ENCODE data around the gene SMARCC2. TPM values are rescaled to one million over a fixed set of nuclear protein-coding genes. Genes with fewer than 3 reads are reported as not detected.
"Not testable (repeated sequence)": the region's sequence is repeated elsewhere in the genome, so short reads cannot be mapped to it uniquely, and the experiment has no call there.

Gene SMARCC2
- total RNA-seq, 1 donor from 2014 or later, result 63.4 TPM

- ATAC-seq (ENCODE audit: poor library complexity) (no peak), DNase-seq (no peak)
- intact Hi-C loops (cut with DNase I), result no loop called here
Observed at GRCh38 chr12:56219840-56220239, 30.6 kb upstream of the SMARCC2 start.

DNA sequence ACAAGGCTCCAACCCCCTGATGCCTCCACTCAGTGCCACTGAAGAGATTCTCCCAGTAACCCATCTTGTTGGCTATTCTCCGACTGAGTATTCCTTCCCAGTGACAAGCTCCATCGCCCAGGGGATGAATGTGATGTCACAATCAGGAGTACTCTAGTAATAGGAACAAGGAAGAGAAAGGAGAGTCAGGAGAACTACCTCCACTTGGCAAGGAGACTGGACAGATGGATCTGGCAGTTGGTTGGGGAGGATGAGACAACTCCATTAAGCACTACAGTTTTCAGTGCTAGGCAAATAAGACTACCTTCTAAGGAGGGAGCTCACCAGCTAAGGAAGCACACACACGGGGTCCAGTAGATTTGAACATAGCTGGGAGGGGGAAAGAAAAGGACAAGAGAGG is 27.2 kb upstream of the SMARCC2 start:
- DNase-seq, result no peak
- ATAC-seq (ENCODE audit: poor library complexity), result no peak
- intact Hi-C loops (cut with DNase I), result no loop called here

- DNase-seq, result no peak
- intact Hi-C loops (cut with DNase I), result no loop called here
- no peak for ATAC-seq (ENCODE audit: poor library complexity)
Observed at GRCh38 chr12:56213878-56214277, 24.6 kb upstream of the SMARCC2 start.

GRCh38 chr12:56212361-56212760 is 23.1 kb upstream of the SMARCC2 start:
- ATAC-seq (ENCODE audit: poor library complexity) (no peak), DNase-seq (no peak)
- intact Hi-C loops (cut with DNase I), result no loop called here

GRCh38 chr12:56208006-56208405 is 18.7 kb upstream of the SMARCC2 start:
- ATAC-seq (ENCODE audit: poor library complexity) (no peak), DNase-seq (no peak)
- intact Hi-C loops (cut with DNase I), result no loop called here

GRCh38 chr12:56206452-56207166 is 17.3 kb upstream of the SMARCC2 start:
- ATAC-seq (ENCODE audit: poor library complexity), result peak; percentile 70
- DNase-seq, result peak; percentile 57
- intact Hi-C loops (cut with DNase I), result no loop called here

GRCh38 chr12:56205445-56205844 is 16.2 kb upstream of the SMARCC2 start:
- DNase-seq (no peak), ATAC-seq (ENCODE audit: poor library complexity) (no peak)
- intact Hi-C loops (cut with DNase I), result no loop called here

DNA sequence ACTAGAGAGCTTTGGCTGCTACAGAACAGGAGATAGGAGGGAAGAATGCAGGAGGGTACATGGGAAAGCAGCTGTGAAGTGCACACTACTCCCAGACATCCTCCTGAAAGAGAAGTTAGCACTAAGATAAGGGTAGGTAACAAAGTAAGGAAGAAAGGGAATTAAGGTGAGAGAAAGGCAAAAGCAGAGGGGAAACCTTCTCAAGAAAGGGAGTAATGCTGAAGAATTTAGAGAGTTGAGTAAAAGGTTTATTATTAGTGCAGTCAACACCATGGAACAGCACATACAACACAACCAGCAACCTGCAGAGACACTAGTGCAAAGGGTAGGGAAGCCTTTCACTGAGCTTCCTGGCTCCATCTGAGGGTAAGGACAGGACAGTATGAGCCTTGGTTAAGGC is 15.0 kb upstream of the SMARCC2 start:
- intact Hi-C loops (cut with DNase I), result no loop called here
- no peak for DNase-seq
- ATAC-seq (ENCODE audit: poor library complexity), result no peak

DNA sequence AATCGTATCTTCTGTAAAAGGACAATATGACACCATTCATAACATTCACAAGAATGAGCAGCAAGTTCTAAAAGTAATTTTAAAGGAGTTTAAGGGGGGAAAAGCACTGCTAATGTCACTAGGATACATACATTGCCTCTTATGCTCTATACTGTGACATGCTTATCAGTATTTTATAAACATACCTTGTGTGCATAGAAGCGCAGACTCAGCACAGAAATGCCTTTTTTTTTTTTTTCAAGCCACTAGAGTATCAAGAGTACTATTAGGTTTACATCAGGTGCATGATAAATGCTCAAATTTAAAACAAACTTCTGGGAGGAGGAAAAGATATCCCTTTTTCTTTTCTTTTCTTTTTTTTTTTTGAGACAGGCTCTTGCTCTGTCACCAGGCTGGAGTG is 13.6 kb upstream of the SMARCC2 start:
- intact Hi-C loops (cut with DNase I), result no loop called here

DNA sequence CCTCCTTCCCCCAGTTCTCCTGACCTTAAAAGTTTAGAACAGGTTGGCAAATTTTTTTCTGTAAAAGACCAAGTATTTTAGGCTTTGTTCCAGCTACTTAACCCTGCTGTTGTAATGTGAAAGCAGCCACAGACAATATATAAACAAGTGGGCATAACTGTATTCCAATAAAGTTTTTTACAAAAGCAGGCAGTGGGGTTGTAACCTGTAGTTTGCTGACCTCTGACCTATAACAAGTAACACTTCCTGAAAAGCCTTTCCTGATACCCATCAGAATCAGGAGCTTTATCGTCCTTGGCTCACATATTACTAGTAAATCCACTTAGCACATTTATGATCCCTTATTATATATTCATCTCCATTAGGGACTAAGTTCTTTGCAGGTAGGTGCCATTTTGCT is 13.1 kb upstream of the SMARCC2 start:
- DNase-seq, result no peak
- no peak for ATAC-seq (ENCODE audit: poor library complexity)
- intact Hi-C loops (cut with DNase I), result no loop called here

More for the DNA sequence above, 13.6 kb upstream of the SMARCC2 start:
- no peak for ATAC-seq (ENCODE audit: poor library complexity)
- DNase-seq, result no peak

DNA sequence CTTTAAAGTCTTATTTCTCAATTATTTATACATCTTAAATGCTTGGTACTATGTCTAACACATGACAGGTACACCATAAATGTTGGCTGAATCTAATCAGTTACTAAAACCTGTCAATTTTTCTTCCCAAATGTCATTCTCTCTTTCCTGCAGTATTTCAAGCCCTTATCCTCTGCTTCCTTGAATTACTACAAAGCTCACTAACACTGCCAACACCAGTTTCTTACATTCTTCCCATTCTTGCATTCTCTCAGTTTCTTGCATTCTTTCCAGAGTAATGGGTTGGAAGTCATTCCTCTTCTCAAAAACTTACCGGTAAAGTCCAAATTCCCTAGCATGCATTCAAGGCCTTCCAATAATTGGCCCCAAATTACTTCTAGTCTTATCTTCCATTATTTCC is 9.6 kb upstream of the SMARCC2 start:
- no peak for ATAC-seq (ENCODE audit: poor library complexity)
- no peak for DNase-seq
- intact Hi-C loops (cut with DNase I), result no loop called here

DNA sequence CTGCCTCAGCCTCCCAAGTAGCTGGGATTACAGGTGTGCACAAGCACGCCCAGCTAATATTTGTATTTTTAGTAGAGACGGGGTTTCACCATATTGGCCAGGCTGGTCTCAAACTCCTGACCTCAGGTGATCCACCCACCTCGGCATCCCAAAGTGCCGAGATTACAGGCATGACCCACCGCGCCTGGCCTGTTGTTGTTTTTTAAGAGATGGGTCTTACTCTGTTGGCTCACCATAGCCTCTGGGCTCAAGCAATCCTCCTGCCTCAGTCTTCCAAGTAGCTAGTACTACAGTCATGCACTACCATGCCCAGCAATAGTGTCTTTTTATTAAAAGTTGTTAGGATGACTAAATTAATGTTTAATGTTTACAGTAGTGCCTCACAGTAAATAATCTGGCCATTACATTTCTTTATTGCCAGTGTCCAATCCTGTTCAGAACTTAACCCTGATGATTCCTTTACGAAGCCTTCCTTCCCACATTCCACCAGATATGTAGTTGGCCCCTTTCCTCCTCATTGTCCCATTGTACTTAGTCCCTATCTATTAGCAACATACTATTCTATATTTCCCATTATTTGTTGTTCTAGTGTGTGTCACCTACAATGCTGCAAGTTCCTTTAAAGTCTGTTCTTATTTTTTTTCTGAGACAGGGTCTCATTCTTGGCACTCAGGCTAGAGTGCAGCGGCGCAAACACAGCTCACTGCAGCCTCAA is 8.8 kb upstream of the SMARCC2 start:
- intact Hi-C loops (cut with DNase I), result no loop called here

DNA sequence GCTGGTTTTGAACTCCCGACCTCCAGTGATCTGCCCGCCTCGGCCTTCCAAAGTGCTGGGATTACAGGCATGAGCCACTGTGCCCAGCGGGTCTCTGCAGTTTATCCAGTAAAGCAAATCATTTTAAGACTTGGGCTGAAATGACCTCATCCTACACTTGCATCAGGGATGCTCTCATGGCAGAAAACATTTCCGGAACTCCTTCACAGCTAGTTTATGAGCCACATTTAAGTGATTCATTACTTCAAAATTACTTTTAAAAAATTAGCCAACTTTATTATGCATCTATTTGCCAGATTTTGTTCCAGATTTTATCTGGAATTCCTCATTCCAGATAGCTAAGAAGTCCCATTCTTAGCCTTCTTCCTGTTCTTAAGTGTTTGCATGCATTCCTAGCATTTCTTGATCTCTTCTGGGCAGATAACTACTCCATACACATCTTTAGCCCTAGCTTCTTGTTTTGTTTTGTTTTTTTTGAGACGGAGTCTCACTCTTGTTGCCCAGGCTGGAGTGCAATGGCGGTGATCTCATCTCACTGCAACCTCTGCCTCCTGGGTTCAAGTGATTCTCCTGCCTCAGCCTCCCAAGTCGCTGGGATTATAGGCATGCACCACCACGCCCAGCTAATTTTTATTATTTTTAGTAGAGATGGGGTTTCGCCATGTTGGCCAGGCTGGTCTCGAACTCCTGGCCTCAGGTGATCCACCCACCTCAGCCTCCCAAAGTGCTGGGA is 7.7 kb upstream of the SMARCC2 start:
- intact Hi-C loops (cut with DNase I); ATAC-seq (ENCODE audit: poor library complexity); DNase-seq: not testable (repeated sequence)

More for the DNA sequence above, 8.8 kb upstream of the SMARCC2 start:
- DNase-seq (no peak), ATAC-seq (ENCODE audit: poor library complexity) (no peak)

DNA sequence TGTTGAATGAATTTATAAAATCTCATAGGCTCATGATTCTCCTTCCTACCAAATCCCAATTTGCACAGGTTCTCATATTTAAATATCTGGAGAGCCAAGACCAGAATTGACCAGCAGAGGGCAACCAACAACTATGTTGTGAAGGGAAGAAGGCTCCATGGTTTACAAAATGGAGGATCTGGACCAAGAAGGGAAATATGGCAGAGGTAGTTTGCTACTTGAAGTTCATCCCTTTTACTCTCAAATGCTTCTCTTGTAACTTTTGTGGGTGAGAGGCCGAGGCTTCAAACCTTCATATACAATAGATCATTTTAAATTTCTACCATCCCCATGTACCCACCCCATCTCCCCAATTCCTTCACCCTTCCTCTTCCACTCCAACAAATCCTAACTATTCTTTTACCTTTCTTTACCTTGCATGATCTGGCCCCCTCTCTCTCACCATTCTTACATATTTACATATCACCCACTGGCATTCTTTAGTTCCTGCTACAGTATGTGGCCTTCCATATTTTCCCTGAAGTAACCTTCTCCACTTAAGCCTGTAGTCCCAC is 3.8 kb upstream of the SMARCC2 start:
- DNase-seq, result no peak
- ATAC-seq (ENCODE audit: poor library complexity), result no peak
- intact Hi-C loops (cut with DNase I), result loop anchor here (5.0 kb wide), 1 partner anchor 274 kb away; the partner anchor contains the start of gene SPRYD4

GRCh38 chr12:56192582-56192981 is 3.3 kb upstream of the SMARCC2 start:
- ATAC-seq (ENCODE audit: poor library complexity) (no peak), DNase-seq (no peak)
- intact Hi-C loops (cut with DNase I), result loop anchor here (5.0 kb wide), 1 partner anchor 275 kb away; the partner anchor contains the start of gene SPRYD4

- DNase-seq (no peak), ATAC-seq (ENCODE audit: poor library complexity) (no peak)
- intact Hi-C loops (cut with DNase I), result loop anchor here (2.0 to 5.0 kb wide), 2 partner anchors 32 to 277 kb away; partner anchors contain the start of gene SPRYD4
Observed at GRCh38 chr12:56190695-56191155, 1.4 kb upstream of the SMARCC2 start.

- ATAC-seq (ENCODE audit: poor library complexity) (peak; percentile 68), DNase-seq (peak; percentile 81)
- intact Hi-C loops (cut with DNase I), result loop anchor here (2.0 to 5.0 kb wide), 3 partner anchors 33 to 277 kb away; partner anchors contain the start of genes SPRYD4 and ZC3H10
Observed at GRCh38 chr12:56189918-56190694, 823 bp upstream of the SMARCC2 start.

DNA sequence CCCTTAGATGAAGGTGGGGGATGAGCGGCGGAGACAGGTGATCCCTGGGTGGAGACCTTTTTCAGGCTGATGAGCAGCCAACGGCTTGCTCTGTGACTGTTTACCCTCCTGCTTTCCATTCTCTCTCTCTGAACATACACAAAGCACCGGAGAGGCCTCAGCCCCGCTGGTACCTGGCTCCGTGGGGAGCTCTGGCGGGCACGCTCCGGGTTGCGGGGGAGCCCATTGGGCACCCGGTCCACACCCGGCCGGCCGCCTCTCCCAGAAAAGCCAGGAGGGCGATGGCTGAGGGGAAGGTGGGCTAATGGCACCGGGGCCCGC is 545 bp downstream of the SMARCC2 start:
- DNase-seq (no peak), ATAC-seq (ENCODE audit: poor library complexity) (peak; percentile 4)
- intact Hi-C loops (cut with DNase I), result loop anchor here (2.0 kb wide), 1 partner anchor 70 kb away; the partner anchor contains the start of gene ZC3H10

Measured in Right ventricle myocardium superior (tissue), 1 donor.